Fibroblast of pulmonary artery (primary cell): ENCODE results near the gene NAPA.

ENCODE experiments used
- DNase-seq: peaks from one replicate; pipeline ENCODE4 v3.0.0-alpha.2; 2010; ENCODE audit warnings: low read depth
- H3K4me3 ChIP-seq: replicated peaks from 2 replicates; pipeline ENCODE4 v1.5.1; 2011; ENCODE audit warnings: low read depth, mild to moderate bottlenecking, control low read depth, low read length, moderate library complexity
- CTCF ChIP-seq: IDR thresholded peaks from 2 replicates; pipeline ENCODE4 v1.5.1; 2011; ENCODE audit warnings: mild to moderate bottlenecking, control low read depth, low read length, inconsistent platforms; ENCODE audit errors: missing control alignments

The NAPA gene

GRCh38 chr19:47492137-47492533, 22.7 kb downstream of the NAPA start:
- no peak overlapping the region for H3K4me3 ChIP-seq
- TF ChIP-seq CTCF, result no peak
- DNase-seq, result no peak

GRCh38 chr19:47491358-47492136, 23.3 kb downstream of the NAPA start:
- TF ChIP-seq CTCF, result no peak
- DNase-seq, result no peak

GRCh38 chr19:47490847-47491246, 24.0 kb downstream of the NAPA start:
- no peak for TF ChIP-seq CTCF
- no peak overlapping the region for H3K4me3 ChIP-seq

More at GRCh38 chr19:47491358-47492136, 23.3 kb downstream of the NAPA start:
- no peak overlapping the region for H3K4me3 ChIP-seq

GRCh38 chr19:47490031-47490430, 24.8 kb downstream of the NAPA start:
- no peak for DNase-seq
- H3K4me3 ChIP-seq, result no peak overlapping the region
- TF ChIP-seq CTCF, result no peak

More at GRCh38 chr19:47490847-47491246, 24.0 kb downstream of the NAPA start:
- no peak for DNase-seq

GRCh38 chr19:47489072-47489914, 25.6 kb downstream of the NAPA start:
- no peak for TF ChIP-seq CTCF
- H3K4me3 ChIP-seq, result no peak overlapping the region
- DNase-seq, result no peak

GRCh38 chr19:47487551-47488515, 27.0 kb downstream of the NAPA start:
- no peak for TF ChIP-seq CTCF
- no peak overlapping the region for H3K4me3 ChIP-seq
- DNase-seq, result no peak
